Measurements from ENCODE around the gene ATP6V1A.
"Not testable (repeated sequence)": the region's sequence is repeated elsewhere in the genome, so short reads cannot be mapped to it uniquely, and the experiment has no call there.

ATP6V1A gene

GRCh38 chr3:113847664-113848461 is 101.0 kb downstream of the ATP6V1A start:
- peak; percentile 94 for DNase-seq (ENCODE audit: low read depth)
- no peak overlapping the region for H3K4me3 ChIP-seq (ENCODE audit: low read length)
- no peak for TF ChIP-seq CTCF (IDR thresholded peaks at IDR 0.05; ENCODE audit: insufficient read depth, low read depth, low read length, missing control alignments)

- not testable (repeated sequence) for H3K4me3 ChIP-seq (ENCODE audit: low read length); DNase-seq (ENCODE audit: low read depth)
Measured at GRCh38 chr3:113849071-113849470, 102.2 kb downstream of the ATP6V1A start.

- not testable (repeated sequence) for DNase-seq (ENCODE audit: low read depth); H3K4me3 ChIP-seq (ENCODE audit: low read length)
Measured at GRCh38 chr3:113849841-113850240, 103.0 kb downstream of the ATP6V1A start.

DNA sequence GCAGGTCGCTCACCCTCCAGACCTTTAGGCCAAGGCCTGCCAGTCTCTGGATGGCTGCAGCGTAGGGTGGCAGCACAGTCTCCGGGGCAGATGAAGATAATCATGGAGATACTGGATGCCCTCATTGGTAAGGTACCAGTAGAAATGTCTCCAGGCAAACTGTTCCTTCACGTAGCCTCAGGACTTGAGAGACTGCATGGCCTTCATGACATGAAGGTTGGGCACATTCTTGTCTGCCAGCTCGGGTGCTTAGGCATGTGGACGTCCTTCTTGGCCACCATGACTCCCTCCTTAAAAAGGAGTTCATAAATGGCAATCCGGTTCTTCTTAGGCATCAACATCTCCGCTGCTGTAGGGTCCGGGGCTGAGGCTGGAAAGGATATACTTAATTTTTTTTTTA is 103.6 kb downstream of the ATP6V1A start:
- not testable (repeated sequence) for DNase-seq (ENCODE audit: low read depth); H3K4me3 ChIP-seq (ENCODE audit: low read length)

DNA sequence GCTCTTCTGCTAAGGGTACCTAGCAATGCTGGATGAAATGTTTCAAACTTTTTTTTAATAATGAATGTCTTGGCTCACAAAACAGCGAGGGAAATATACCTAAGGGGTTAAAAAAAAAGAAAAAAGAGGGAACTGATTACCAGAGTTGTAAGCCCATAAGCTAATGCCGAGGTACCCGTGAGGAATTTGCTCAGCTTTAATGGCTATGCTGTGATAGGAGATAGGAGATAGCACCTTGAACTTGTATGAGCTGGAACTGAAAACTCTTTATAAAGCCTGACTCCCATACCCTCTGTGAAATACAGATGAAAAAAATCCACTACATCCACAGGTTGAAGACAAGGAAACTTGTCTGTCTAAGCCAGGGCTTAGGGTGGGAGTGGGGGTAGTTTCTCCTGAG is 105.7 kb downstream of the ATP6V1A start:
- H3K4me3 ChIP-seq (ENCODE audit: low read length) = no peak overlapping the region
- no peak for TF ChIP-seq CTCF (IDR thresholded peaks at IDR 0.05; ENCODE audit: insufficient read depth, low read depth, low read length, missing control alignments)
- no peak for DNase-seq (ENCODE audit: low read depth)

Measured in epithelial cell of esophagus (primary cell).